GM19035 (cell line): Measurements from ENCODE around the gene BAIAP2L2.
A peak's percentile ranks its signal among the peaks of the same experiment; 100 is the strongest.

Source experiments
- ATAC-seq: cut with Tn5 transposase; IDR thresholded peaks from one replicate; pipeline ENCODE4 v1.9.1; 2021; ENCODE audit not compliant: unreplicated experiment

Gene BAIAP2L2

DNA sequence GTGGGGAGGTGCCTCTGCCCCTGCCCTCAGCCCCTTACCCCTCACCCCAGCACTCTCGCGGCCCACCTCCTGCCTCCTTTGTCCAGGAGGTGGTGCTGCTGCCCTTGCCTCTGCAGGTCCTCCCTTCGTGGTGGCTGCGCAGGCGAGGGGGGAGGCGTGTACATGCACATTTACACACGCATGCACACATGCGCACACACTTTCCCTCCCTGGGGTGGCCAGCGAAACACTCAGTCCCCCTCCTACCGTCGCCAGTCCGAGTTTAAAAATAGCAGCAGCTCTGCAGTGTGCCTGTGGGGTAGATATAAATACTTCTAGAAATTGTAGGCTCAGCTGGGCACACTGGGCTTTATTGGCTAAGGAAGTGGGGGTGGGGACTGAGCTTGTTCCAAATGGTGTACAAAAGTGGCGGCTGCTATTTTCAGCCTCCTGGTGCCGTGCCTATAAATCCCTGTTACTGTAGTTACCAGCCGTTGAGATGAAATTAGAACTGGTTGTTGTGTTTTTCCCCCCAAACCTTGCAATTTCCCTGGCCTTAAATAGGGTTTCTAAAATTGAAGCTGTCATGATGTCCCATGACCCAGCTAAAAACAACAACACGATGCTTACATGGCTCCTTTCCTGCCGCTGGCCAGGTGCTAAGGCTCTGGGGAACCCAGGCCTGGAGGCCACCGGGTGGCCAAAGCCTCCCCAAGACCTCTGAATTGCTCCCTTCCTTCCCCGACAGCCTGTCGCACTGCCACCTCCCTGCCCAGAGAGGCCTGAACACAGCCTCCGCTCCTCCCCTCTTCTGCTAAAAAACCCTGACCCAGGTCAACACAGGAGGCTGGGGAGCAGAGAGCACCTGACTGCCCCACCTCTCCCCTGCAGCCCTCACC lies 40.9 kb downstream of the BAIAP2L2 start:
- no peak for ATAC-seq

DNA sequence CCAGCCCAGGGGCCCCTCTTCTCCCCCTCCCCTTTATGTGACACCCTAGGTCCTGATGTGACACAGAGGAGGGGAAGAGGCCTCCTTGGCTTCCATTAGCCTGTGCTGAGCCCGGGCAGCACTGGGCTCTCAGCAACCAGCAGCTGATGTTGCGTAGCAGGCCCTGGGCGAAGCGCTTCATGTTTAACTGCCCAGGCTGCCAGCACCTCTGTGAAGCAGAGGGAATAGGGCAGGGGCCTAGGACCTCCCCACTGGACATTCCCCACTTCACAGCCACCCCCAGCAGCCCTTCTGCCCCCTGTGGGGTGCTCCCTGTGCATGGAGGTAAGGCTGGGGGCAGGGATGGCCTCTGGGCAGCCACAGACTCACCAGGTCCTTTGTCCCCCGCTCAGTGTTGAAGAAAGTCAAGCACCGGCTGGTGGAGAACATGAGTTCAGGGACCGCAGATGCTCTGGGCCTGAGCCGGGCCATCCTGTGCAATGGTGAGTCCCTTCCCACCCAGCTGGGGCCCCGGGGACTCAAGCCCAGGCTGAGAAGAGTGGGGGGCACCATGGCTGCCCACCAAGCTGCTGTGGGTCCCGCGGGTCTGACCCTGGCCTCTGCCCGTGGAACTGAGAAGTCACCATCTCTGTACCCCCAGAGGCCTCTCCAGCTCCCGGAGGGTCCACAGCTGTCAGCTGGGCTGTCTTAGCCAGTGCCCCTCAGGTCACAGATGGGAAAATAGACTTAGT lies 41.7 kb downstream of the BAIAP2L2 start:
- no peak for ATAC-seq

GRCh38 chr22:38067761-38068360 lies 42.6 kb downstream of the BAIAP2L2 start:
- ATAC-seq: no peak

DNA sequence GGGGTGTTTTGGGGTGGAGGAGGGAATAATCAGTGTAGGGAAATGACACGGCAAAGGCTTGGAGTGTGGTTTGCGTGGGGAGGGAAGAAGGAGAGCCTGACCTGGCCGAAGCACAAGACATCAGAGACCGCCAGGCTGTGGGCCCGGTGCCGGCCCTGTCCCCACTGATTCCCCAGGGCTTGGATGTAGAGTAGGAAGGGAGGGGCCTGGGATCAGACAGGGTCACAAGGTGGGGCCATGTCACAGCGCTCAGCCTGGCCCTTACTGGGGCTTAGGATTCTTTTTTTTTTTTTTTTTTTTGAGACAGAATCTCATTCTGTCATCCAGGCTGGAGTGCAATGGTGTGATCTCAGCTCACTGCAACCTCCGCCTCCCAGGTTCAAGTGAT lies 43.5 kb downstream of the BAIAP2L2 start:
- ATAC-seq: no peak

- no peak for ATAC-seq
Measured at GRCh38 chr22:38066381-38067027, 44.0 kb downstream of the BAIAP2L2 start.

GRCh38 chr22:38065539-38065938 lies 44.9 kb downstream of the BAIAP2L2 start:
- ATAC-seq: no peak

DNA sequence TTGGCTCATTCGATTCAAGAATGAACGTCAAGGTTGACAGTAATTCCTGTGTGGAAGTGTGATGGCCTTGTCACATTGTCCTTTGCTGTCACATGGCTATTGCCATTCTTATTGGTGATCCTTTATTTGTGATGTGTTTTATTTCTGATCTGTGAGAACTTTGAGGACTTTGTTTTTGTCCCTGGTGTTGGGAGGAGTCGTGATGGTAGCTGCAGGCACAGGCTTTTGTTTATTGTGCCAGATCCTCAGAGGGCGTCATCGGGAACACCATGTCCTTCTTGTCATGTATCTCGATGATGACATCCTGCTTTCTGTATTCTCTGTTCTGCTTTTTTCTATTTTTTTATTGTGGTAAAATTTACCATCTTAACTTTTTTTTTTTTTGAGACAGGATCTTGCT lies 47.7 kb downstream of the BAIAP2L2 start:
- ATAC-seq: no peak

DNA sequence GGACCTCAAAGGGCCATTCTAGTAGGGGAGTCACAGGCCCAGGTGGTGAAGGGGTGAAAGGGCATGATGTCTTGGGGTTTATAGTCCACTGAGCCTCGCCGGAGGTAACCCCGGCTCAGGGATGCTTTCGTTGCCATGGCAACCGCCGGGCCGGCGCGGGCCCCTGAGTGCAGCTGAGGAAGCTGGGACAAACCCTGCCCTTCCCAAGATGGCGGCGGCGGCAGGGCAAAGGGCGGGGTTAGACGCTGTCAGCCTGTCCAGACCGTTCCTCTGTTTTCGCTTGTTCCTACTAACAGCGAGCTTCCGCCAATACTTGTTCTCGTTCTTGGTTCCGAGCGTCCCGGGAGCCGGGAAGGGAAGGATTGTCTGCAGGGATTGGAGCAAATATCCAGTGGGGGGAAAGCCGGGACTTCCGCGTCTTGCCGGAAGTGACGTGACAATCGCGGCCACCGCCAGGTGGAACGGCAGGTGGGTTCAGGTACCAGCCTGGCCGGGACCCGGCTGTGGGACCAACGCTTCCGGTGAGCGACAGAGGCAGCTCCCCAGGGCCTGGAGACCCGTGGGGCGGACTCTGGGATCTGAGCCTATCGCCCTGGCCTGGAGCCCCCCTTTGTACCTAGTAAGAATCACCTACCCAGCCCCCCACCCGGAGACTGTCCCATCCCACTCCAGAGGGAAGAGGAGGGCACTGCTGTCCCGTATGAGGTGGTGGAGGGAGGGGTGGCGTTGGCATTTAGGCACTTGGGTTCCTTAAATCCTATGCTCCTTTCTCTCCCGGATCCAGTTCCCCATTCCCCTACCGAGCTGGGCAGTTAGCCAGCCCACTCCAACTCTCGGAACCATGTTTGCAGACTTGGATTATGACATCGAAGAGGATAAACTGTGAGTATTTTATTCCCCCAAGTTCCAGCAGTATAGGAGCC lies 53.3 kb downstream of the BAIAP2L2 start, which contains the start of gene PICK1:
Gene PICK1, plus strand, starts transcription at position 436 of the 923 bp plus-strand sequence. Its CDS starts 406 bp downstream, at position 842.
- ATAC-seq: peak; percentile 48

DNA sequence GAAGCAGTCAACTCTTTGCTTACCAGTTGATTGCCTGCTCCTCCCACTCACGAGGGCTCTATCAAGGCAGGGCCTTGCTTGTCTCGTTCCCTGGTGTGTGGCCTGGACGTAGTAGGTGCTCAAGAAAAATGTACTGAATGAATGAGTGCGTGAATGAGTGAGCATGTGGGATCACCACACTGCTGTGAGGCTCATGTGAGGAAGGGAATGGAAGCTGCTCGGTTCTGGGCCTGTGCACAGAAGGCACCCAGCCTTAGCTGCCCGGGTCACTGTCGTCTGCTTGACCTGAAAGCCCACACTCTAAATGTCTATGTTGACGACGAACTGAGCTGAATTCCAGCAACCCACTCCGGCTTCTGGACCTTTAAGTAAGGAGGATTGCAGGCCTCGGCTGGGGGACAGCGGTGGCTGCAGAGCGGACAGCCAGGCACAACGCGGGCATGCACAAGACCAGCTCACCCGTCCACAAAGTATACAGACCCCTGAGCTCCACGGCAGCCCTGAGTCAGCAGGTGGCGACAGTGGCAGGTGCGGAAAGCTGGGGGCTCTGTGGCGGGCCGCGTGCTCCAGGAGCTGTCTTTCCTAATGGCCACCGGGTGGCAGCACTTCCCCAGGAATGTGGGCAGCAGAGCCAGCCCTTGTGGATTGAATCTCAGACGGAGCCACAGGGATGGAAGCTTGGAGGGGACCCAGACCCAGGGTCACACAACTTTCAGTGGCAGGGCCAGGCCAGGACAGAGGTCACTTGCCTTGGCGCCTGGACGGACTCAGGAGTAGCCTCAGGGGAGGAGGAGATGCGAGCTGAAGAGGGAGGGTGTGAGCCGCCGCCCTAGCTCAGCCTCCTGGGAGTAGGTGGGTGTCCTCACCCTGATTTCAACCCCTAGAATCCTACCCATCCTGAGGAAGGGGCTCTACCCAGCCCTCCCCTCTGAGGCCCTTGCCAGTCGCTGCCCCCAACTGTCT lies 58.3 kb downstream of the BAIAP2L2 start:
- peak; percentile 58 for ATAC-seq

GRCh38 chr22:38051261-38051660 lies 59.2 kb downstream of the BAIAP2L2 start:
- no peak for ATAC-seq

GRCh38 chr22:38050720-38051119 lies 59.8 kb downstream of the BAIAP2L2 start:
- no peak for ATAC-seq

DNA sequence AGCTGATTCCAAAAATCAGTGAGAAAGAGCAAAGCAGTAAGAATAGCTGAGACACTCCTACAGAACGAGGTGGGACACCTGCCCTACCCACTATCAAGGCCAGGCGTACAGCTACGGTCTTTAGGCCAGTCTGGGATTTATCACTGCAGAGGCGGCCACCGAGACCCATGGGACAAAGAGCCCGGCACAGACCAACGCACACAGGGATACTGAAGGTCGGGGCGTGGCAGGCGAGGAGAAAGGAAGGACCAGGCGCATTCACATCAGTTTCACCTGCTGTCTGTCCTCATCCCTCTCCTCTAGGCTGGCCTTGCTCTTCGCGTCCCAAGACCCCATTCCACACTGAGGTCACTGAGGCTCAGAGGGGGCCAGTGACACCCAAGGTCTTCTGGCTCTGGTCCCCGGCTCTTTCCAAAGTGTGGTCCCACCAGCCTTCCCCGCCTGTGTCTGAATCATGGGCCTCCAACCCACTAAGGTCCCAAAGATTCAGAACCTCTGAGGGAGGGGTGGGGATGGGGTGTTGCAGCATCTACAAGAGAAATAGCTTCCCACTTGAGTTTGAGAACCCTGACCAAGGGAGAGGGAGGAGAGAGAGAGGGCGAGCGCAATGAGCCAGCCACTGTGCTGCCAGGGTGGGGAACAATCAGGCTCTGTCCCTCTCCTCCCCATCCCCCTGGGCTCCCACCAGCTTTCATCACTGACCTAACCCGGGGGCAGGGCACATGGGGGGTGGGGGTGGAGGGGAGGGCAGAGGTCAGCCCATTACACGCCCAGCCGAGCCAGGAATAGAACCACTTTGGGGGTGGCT lies 60.5 kb downstream of the BAIAP2L2 start:
- no peak for ATAC-seq

GRCh38 chr22:38046070-38046748 lies 64.3 kb downstream of the BAIAP2L2 start:
- ATAC-seq: no peak

DNA sequence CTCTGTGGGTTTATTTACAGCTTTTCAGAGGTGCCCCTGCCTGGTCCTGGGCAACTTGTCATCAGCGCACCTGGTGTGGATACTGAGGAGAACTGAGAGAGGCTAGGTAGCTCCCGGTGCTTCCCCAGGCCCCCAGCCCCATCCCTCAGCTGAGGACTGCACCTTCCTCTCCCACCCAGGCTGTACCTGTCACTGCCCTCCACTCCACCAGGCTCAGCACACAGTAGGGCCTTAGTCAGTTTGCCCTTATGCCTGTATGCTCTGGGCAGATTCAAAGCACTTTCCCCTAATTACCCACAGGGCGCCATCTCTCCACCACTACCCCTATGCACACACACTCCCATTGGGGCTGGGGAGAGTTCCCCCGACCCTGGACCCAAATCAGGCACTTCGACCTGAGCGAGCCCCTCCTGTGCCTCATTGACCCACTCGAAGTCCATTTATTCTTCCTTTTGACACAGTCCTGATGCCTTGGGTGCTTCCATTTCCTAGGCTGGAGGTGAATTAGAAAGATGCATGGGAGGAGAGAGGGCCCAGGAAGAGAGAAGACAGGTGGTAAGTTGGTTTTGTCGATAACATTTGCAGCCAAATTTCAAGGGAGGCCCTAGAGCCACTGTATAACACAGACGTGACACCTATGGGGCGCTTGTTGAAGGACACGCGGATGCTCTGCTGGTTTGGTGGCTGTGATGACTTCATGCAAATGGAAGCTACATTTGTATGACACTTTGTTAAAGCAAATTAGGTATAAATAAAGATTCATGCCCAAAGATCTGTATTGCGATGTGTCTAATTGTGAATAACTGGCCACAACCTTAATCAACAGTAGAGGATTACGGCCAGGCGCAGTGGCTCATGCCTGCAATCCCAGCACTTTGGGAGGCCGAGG lies 67.1 kb downstream of the BAIAP2L2 start:
- ATAC-seq: no peak

- ATAC-seq: no peak
Measured at GRCh38 chr22:38042488-38042790, 68.0 kb downstream of the BAIAP2L2 start.

DNA sequence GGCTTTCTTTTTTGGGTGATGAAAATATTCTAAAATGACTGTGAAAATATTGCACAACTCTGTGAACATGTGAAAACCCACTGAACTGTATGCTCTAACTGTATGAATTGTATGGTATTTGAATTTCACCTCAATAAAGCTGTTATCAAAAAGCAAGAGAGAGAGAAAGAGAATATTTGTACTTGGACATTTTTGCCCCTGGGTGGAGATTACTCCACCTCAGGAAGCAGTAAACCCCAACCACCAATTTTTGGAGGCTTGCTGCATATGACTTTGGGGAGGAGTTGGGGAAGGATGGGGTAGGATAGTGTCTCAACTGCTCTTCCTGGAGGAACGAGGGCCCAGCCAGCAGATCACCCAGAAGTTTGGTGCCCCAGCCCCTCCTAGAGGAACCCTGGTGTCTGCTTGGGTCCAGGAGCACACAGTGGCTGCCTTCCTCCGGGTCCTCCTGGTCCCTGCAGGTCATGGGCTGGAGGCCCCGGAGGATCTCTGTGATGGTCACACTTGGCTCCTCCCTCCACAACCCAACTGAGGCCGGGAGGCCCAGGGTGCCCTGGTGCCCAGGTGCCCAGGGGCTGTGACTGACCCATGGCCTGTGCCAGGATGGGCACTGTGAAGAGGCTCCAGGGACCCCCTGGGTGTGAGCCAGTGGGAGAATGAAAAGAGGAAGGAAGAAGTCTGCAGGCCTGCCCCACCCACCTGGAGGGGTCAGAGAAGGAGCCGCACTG lies 68.6 kb downstream of the BAIAP2L2 start:
- ATAC-seq: no peak
